Lung (tissue), 16 donors: ENCODE data around the gene TNFAIP3. TPM values are rescaled to one million over a fixed set of nuclear protein-coding genes. Genes with fewer than 3 reads are reported as not detected.
A peak's percentile ranks its signal among the peaks of the same experiment; 100 is the strongest.

Experiments used
- ATAC-seq: fragments of 200-7000 bp; cut with Tn5 transposase; one replicate; pipeline ENCODE4 v1.9.1; 2020; ENCODE audit warnings: moderate number of reproducible peaks; ENCODE audit not compliant: insufficient read depth, low FRiP score
- DNase-seq, 3 donors: peaks; one replicate each; pipeline ENCODE4 v3.0.0-alpha.2; 2013 to 2017
- H3K27ac ChIP-seq, 2 donors: one replicate each; pipeline ENCODE4 v1.5.1; 2013; ENCODE audit warnings: mild to moderate bottlenecking in 2 of 2, moderate library complexity in 2 of 2, control low read depth in 1 of 2, inconsistent platforms in 1 of 2, low read depth in 1 of 2, low read length in 1 of 2
- H3K27me3 ChIP-seq, 3 donors: one replicate each; pipeline ENCODE4 v1.5.1; 2013; ENCODE audit warnings: low read length in 2 of 3; ENCODE audit not compliant: control insufficient read depth in 3 of 3, insufficient read depth in 3 of 3
- H3K36me3 ChIP-seq, 4 donors: one replicate each; pipeline ENCODE4 v1.5.1; 2013; ENCODE audit warnings: low read length in 4 of 4, mild to moderate bottlenecking in 1 of 4, moderate library complexity in 1 of 4; ENCODE audit not compliant: control insufficient read depth in 4 of 4, insufficient read depth in 4 of 4
- H3K4me1 ChIP-seq, 5 donors: one replicate each; pipeline ENCODE4 v1.5.1; 2013; ENCODE audit warnings: low read length in 5 of 5, mild to moderate bottlenecking in 2 of 5, moderate library complexity in 1 of 5; ENCODE audit not compliant: control insufficient read depth in 5 of 5, insufficient read depth in 5 of 5
- H3K4me3 ChIP-seq: one replicate; pipeline ENCODE4 v1.5.1; 2013; ENCODE audit warnings: mild to moderate bottlenecking, control low read depth, moderate library complexity
- H3K9ac ChIP-seq, 2 donors: one replicate each; pipeline ENCODE4 v1.5.1; 2013; ENCODE audit warnings: low read length in 2 of 2, control low read depth in 1 of 2; ENCODE audit not compliant: insufficient read depth in 1 of 2
- H3K9me3 ChIP-seq, 4 donors: one replicate each; pipeline ENCODE4 v1.5.1; 2013; ENCODE audit warnings: low read length in 3 of 4, mild to moderate bottlenecking in 1 of 4, moderate library complexity in 1 of 4; ENCODE audit not compliant: control insufficient read depth in 4 of 4, insufficient read depth in 3 of 4
- WGBS, 2 donors: extraction: QIAGEN DNeasy Blood & Tissue Kit; methylation state at CpG; one replicate each; pipeline ENCODE4 v1.1.7; 2013; 5-methylcytosine and 5-hydroxymethylcytosine counted together
- long read RNA-seq, 5 donors: transcript quantifications; one replicate each; lab custom pipeline, GENCODE V29; 2026
- polyA plus RNA-seq, 2 donors: library from polyadenylated mRNA; stranded (reverse); fragments of 200-250 nt; gene quantifications; one replicate each; pipeline ENCODE4 v1.2.1, GENCODE V29; 2013
- total RNA-seq, 2 donors: library from RNA; depleted of rRNA in 1 of 2; stranded (reverse); fragments of >200 nt in 1 of 2; gene quantifications; one replicate each; pipeline ENCODE4 v1.2.1, GENCODE V29; 2014 to 2021
- TF ChIP-seq, protein P1 (sequence below): IDR thresholded peaks from 2 replicates; pipeline ENCODE4 v1.5.1; 2012; ENCODE audit warnings: mild to moderate bottlenecking; ENCODE audit errors: control extremely low read depth, extremely low read depth
- donor health status: control.
- donor health status: control.
- donor health status: Bipolar disorder and iron deficiency.
- donor health status: healthy.
- donor health status: DM: yes; HTN: yes; CAD: no.

TNFAIP3 gene
- total RNA-seq (10 to 100 TPM; 79.8 to 95.1 TPM), polyA plus RNA-seq (100 to 1,000 TPM in 1 of 2 donors, 10 to 100 TPM in 1; 13.4 to 396 TPM)
- long read RNA-seq, donor 1, partial matches to known transcripts: 0 of 1 reads
- long read RNA-seq, donor 1, other reads (novel, unspliced or antisense): 0 of 1 reads
- long read RNA-seq, donor 2: 0 reads
- long read RNA-seq, donor 3: 0 reads
- long read RNA-seq, donor 4, full-length matches to known transcripts: 1 of 1 reads
- long read RNA-seq, donor 4, partial matches to known transcripts: 0 of 1 reads
- long read RNA-seq, donor 4, other reads (novel, unspliced or antisense): 0 of 1 reads
- long read RNA-seq, donor 5, full-length matches to known transcripts: 1 of 1 reads
- long read RNA-seq, donor 5, partial matches to known transcripts: 0 of 1 reads
- long read RNA-seq, donor 5, other reads (novel, unspliced or antisense): 0 of 1 reads

DNA sequence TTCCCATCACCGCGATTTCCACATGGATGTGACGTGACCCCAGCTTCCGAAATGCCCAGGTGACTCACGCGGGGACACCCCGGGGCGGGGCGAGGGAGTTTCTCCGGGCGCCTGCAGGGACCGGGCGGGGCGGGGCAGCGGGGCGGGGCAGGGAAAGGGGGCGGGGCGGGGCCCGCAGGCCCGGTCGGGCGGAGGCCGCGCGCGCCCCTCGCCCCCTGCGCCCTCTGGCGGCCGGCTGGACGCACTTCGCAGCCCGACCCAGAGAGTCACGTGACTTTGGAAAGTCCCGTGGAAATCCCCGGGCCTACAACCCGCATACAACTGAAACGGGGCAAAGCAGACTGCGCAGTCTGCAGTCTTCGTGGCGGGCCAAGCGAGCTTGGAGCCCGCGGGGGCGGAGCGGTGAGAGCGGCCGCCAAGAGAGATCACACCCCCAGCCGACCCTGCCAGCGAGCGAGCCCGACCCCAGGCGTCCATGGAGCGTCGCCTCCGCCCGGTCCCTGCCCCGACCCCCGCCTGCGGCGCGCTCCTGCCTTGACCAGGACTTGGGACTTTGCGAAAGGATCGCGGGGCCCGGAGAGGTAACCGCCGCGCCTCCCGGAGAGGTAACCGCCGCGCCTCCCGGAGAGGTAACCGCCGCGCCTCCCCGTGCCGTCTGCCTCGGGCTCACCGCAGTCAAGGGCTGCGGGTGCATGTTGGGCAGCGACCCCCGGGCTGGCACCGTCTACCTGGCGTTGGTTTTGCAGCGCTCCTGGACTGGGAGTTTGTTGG, at the start of gene TNFAIP3:
Gene TNFAIP3, plus strand, starts transcription at position 346 of the 771 bp plus-strand sequence. CDS start 3,969 bp downstream, outside the sequence.
- peaks cover 0 to 3% (median 0%) of the 10 kb centered on the region in 4 donors for H3K36me3 ChIP-seq
- no peaks in the 10 kb centered on the region for H3K27me3 ChIP-seq
- H3K9me3 ChIP-seq: no peaks in the 10 kb centered on the region
- TF ChIP-seq, protein P1, sequence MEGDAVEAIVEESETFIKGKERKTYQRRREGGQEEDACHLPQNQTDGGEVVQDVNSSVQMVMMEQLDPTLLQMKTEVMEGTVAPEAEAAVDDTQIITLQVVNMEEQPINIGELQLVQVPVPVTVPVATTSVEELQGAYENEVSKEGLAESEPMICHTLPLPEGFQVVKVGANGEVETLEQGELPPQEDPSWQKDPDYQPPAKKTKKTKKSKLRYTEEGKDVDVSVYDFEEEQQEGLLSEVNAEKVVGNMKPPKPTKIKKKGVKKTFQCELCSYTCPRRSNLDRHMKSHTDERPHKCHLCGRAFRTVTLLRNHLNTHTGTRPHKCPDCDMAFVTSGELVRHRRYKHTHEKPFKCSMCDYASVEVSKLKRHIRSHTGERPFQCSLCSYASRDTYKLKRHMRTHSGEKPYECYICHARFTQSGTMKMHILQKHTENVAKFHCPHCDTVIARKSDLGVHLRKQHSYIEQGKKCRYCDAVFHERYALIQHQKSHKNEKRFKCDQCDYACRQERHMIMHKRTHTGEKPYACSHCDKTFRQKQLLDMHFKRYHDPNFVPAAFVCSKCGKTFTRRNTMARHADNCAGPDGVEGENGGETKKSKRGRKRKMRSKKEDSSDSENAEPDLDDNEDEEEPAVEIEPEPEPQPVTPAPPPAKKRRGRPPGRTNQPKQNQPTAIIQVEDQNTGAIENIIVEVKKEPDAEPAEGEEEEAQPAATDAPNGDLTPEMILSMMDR: peak; percentile 85
- 0% methylated on average over 69 to 87 of the region's 87 CpGs for WGBS, 2 donors
- peaks cover 3 to 26% (median 11%) of the 10 kb centered on the region in 5 donors for H3K4me1 ChIP-seq
- H3K9ac ChIP-seq: peak within 1 kb of the TSS; percentile 6 to 84
- H3K27ac ChIP-seq: peak within 1 kb of the TSS; percentile 79 to 94
- peak within 1 kb of the TSS; percentile 63 for H3K4me3 ChIP-seq
- ATAC-seq (peak; percentile 95), DNase-seq (peak; percentile 94 to 96 (median 96))

DNA sequence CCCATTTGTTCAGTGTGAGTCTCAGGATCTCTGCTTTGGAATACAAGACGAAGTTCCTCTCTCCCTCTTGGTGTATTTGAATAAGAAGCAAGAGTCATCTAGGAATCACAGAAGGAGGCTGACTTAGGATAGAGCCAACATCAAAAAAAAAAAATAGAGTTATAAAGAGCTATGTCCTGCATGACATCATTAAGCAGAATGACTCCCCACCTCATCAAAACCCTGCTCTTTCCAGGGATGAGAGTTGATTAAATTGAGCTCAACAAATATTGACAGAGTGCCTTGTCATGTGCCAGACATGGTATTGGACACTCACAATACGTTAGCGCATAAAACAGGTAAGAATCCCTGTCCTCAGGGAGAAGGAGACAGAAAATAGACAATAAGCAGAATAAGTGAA, 48.6 kb upstream of the TNFAIP3 start:
- TF ChIP-seq, protein P1: no peak
- Histone ChIP-seq H3K9me3 (no peaks in the 10 kb centered on the region), H3K9ac (no peak overlapping the region), H3K4me3 (no peak overlapping the region), H3K36me3 (no peaks in the 10 kb centered on the region), H3K4me1 (peaks cover 0 to 28% (median 0%) of the 10 kb centered on the region in 5 donors), H3K27ac (no peak overlapping the region), H3K27me3 (no peaks in the 10 kb centered on the region)
- no peak for DNase-seq
- 96 to 97% methylated on average over 3 of the region's 3 CpGs for WGBS, 2 donors
- no peak for ATAC-seq

DNA sequence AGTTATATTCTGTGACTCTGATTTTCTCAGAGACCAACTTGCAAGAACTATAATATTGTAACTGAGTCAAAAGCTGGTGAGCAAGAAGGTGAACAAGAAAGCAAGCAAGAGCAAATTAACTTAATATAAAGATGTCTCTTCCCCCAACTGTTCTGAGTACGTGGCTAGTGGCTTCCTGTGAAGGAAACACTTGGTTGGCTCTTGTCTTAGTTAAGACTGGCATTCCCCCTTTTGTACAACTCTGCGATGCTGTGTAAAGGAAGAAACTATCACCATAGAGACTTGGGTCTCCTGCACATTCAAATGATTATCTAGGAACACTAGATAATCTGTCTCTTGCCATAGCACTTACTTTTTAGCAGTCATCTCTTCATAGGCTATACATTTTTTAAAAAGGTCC, 47.3 kb upstream of the TNFAIP3 start:
- no peaks in the 10 kb centered on the region for H3K9me3 ChIP-seq
- TF ChIP-seq, protein P1: no peak
- no peaks in the 10 kb centered on the region for H3K27me3 ChIP-seq
- H3K27ac ChIP-seq: no peak overlapping the region
- peaks cover 0 to 40% (median 0%) of the 10 kb centered on the region in 5 donors for H3K4me1 ChIP-seq
- no peak overlapping the region for H3K9ac ChIP-seq
- 15 to 31% methylated on average over 2 of the region's 2 CpGs for WGBS, 2 donors
- ATAC-seq (no peak), DNase-seq (no peak)
- no peak overlapping the region for H3K4me3 ChIP-seq
- no peaks in the 10 kb centered on the region for H3K36me3 ChIP-seq
